ENCODE measurements around the gene SCGN. TPM values are rescaled to one million over a fixed set of nuclear protein-coding genes. Genes with fewer than 3 reads are reported as not detected.

The SCGN gene
- total RNA-seq, 1 donor from 2014 or later: not detected

DNA sequence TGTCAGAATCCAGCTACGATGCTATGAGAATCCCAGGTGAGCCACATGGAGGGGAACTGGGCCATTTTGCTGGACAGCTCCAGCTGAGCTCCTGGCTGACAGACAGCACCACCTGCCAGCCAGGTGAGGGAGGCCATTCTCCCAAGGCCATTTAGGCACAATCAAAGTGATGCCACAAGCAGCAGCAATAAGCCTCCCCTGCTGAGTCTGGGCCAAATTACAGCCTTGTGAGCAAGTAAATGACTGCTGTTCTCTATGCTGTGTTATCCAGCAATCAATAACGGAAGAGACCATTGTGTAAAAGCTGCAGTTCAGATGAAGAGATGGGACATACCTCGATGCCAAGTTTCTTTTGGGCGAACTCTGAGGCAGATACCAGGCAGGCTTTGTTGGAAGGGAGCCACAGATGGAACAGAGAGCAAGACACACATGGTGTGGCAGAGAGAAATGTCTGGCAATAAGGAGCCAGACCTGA lies 14.0 kb upstream of the SCGN start:
- peaks cover 45% of the 10 kb centered on the region for H3K27me3 Mint-ChIP-seq (ENCODE audit: low read depth)
- no peaks in the 10 kb centered on the region for H3K9me3 Mint-ChIP-seq (ENCODE audit: low read depth)
- no peak overlapping the region for H3K27ac Mint-ChIP-seq (ENCODE audit: unreplicated experiment)
- no peaks in the 10 kb centered on the region for H3K36me3 Mint-ChIP-seq (ENCODE audit: low read depth)
- H3K4me3 Mint-ChIP-seq (ENCODE audit: unreplicated experiment): no peak overlapping the region
- TF ChIP-seq, protein P1, sequence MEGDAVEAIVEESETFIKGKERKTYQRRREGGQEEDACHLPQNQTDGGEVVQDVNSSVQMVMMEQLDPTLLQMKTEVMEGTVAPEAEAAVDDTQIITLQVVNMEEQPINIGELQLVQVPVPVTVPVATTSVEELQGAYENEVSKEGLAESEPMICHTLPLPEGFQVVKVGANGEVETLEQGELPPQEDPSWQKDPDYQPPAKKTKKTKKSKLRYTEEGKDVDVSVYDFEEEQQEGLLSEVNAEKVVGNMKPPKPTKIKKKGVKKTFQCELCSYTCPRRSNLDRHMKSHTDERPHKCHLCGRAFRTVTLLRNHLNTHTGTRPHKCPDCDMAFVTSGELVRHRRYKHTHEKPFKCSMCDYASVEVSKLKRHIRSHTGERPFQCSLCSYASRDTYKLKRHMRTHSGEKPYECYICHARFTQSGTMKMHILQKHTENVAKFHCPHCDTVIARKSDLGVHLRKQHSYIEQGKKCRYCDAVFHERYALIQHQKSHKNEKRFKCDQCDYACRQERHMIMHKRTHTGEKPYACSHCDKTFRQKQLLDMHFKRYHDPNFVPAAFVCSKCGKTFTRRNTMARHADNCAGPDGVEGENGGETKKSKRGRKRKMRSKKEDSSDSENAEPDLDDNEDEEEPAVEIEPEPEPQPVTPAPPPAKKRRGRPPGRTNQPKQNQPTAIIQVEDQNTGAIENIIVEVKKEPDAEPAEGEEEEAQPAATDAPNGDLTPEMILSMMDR (IDR thresholded peaks at IDR 0.05): no peak
- DNase-seq (ENCODE audit: low spot score): no peak
- no peaks in the 10 kb centered on the region for H3K4me1 Mint-ChIP-seq (ENCODE audit: low read depth)

DNA sequence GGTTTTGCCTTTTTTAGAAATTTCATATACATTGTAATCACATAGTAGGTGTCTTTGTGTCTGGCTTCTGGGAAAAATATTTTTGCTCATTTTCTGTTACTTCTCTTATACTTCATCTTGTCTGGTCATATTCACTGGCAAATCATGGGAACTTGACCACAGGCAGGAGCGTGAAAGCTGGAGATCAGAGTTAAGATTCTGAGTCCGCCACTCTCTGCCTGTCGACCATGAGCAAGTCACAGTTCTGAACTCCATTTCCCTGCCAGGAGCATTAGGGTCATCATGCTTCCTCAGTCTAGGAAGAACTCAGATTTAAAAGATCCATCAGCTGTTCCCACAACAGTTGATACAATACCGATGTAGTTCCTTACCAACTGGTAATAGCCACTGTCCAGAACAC lies 12.4 kb upstream of the SCGN start:
- Mint-ChIP-seq H3K27ac (ENCODE audit: unreplicated experiment) (no peak overlapping the region), H3K9me3 (ENCODE audit: low read depth) (no peaks in the 10 kb centered on the region), H3K4me3 (ENCODE audit: unreplicated experiment) (no peak overlapping the region), H3K4me1 (ENCODE audit: low read depth) (no peaks in the 10 kb centered on the region), H3K36me3 (ENCODE audit: low read depth) (no peaks in the 10 kb centered on the region), H3K27me3 (ENCODE audit: low read depth) (peaks cover 53% of the 10 kb centered on the region)
- TF ChIP-seq, protein P1 (IDR thresholded peaks at IDR 0.05): no peak
- DNase-seq (ENCODE audit: low spot score): no peak

DNA sequence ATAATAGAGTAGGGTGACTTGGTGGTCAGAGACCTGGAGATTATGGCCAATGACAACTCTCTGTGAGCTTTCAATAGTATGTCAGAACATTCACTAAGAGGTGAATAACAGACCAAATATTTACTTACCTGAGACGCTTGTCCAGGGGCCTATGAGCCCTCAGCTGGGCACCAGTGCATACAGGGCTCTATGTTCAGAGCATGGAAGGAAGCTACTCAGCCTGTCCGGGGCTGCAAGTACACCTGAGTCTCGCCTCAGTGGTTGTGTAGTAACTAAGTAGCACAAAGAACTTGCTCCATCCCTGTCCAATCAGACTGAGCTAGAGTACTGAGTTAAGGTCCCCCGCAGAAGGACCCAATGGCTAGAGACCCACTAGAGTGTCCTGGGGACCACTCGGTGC lies 11.6 kb upstream of the SCGN start:
- Mint-ChIP-seq H3K9me3 (ENCODE audit: low read depth) (no peaks in the 10 kb centered on the region), H3K4me3 (ENCODE audit: unreplicated experiment) (no peak overlapping the region), H3K4me1 (ENCODE audit: low read depth) (no peaks in the 10 kb centered on the region), H3K27ac (ENCODE audit: unreplicated experiment) (no peak overlapping the region), H3K27me3 (ENCODE audit: low read depth) (peaks cover 55% of the 10 kb centered on the region), H3K36me3 (ENCODE audit: low read depth) (no peaks in the 10 kb centered on the region)
- TF ChIP-seq, protein P1 (IDR thresholded peaks at IDR 0.05): no peak
- no peak for DNase-seq (ENCODE audit: low spot score)

DNA sequence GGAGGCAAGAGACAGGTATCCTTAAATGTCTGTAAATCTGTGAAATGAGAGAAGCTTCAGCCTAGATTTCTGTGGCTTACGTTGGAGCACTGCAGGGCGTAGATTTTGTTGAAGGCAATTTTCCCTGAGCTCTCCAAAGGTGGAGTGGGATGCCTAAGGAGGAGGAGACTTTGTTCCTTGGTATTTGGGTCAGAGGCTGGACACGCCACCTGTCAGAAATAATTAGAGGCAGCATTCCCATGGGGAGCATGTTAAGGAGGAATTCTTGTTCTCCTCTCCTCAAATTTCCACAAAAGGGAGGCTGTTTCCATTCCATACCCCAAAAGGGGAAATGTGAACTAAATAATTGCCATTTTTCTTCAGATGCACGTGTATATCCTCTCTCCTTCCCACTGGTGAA lies 11.1 kb upstream of the SCGN start:
- DNase-seq (ENCODE audit: low spot score): no peak
- Mint-ChIP-seq H3K4me3 (ENCODE audit: unreplicated experiment) (no peak overlapping the region), H3K27ac (ENCODE audit: unreplicated experiment) (no peak overlapping the region), H3K36me3 (ENCODE audit: low read depth) (no peaks in the 10 kb centered on the region), H3K27me3 (ENCODE audit: low read depth) (peaks cover 55% of the 10 kb centered on the region), H3K4me1 (ENCODE audit: low read depth) (no peaks in the 10 kb centered on the region), H3K9me3 (ENCODE audit: low read depth) (no peaks in the 10 kb centered on the region)
- TF ChIP-seq, protein P1 (IDR thresholded peaks at IDR 0.05): no peak

DNA sequence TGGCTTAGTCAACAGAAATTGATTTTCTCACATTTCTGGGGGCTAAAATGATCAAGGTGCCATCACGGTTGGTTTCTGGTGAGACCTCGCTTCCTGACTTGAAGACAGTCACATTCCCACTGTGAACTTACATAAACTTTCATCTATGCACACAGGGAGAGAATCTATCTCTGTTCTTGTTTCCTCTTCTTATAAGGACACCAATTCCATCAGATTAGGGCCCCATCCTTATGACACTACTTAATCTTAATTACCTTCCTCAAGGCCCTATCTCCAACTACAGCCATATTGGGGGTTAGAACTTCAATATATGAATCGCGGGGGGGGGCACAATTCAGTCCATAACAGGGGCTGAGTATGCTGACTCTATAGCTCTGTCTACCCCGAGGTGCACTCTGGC lies 10.6 kb upstream of the SCGN start:
- DNase-seq (ENCODE audit: low spot score): no peak
- no peaks in the 10 kb centered on the region for H3K9me3 Mint-ChIP-seq (ENCODE audit: low read depth)
- no peaks in the 10 kb centered on the region for H3K36me3 Mint-ChIP-seq (ENCODE audit: low read depth)
- no peak overlapping the region for H3K27ac Mint-ChIP-seq (ENCODE audit: unreplicated experiment)
- TF ChIP-seq, protein P1 (IDR thresholded peaks at IDR 0.05): no peak
- H3K4me1 Mint-ChIP-seq (ENCODE audit: low read depth): no peaks in the 10 kb centered on the region
- no peak overlapping the region for H3K4me3 Mint-ChIP-seq (ENCODE audit: unreplicated experiment)
- H3K27me3 Mint-ChIP-seq (ENCODE audit: low read depth): peaks cover 58% of the 10 kb centered on the region
